ENCODE data around the gene MTHFD2.
"Not testable (repeated sequence)": the region's sequence is repeated elsewhere in the genome, so short reads cannot be mapped to it uniquely, and the experiment has no call there.

MTHFD2 gene

GRCh38 chr2:74226648-74227213 is 28.3 kb downstream of the MTHFD2 start:
- H3K4me3 ChIP-seq (ENCODE audit: control insufficient read depth, low read depth, low read length): no peak overlapping the region
- no peak for TF ChIP-seq CTCF (IDR thresholded peaks at IDR 0.05; ENCODE audit: control insufficient read depth, insufficient read depth, low read depth, low read length, missing control alignments)
- no peak for DNase-seq (ENCODE audit: low read depth)

GRCh38 chr2:74227646-74228045 is 29.2 kb downstream of the MTHFD2 start:
- H3K4me3 ChIP-seq (ENCODE audit: control insufficient read depth, low read depth, low read length): no peak overlapping the region
- no peak for DNase-seq (ENCODE audit: low read depth)
- no peak for TF ChIP-seq CTCF (IDR thresholded peaks at IDR 0.05; ENCODE audit: control insufficient read depth, insufficient read depth, low read depth, low read length, missing control alignments)

GRCh38 chr2:74228772-74229171 is 30.4 kb downstream of the MTHFD2 start:
- H3K4me3 ChIP-seq (ENCODE audit: control insufficient read depth, low read depth, low read length): no peak overlapping the region
- no peak for TF ChIP-seq CTCF (IDR thresholded peaks at IDR 0.05; ENCODE audit: control insufficient read depth, insufficient read depth, low read depth, low read length, missing control alignments)
- no peak for DNase-seq (ENCODE audit: low read depth)

- DNase-seq (ENCODE audit: low read depth); H3K4me3 ChIP-seq (ENCODE audit: control insufficient read depth, low read depth, low read length): not testable (repeated sequence)
These were observed 31.4 kb downstream of the MTHFD2 start for GRCh38 chr2:74229865-74230264.

- no peak for TF ChIP-seq CTCF (IDR thresholded peaks at IDR 0.05; ENCODE audit: control insufficient read depth, insufficient read depth, low read depth, low read length, missing control alignments)
- H3K4me3 ChIP-seq (ENCODE audit: control insufficient read depth, low read depth, low read length): no peak overlapping the region
- no peak for DNase-seq (ENCODE audit: low read depth)
These were observed 34.0 kb downstream of the MTHFD2 start for GRCh38 chr2:74232426-74232825.

GRCh38 chr2:74233648-74234047 is 35.2 kb downstream of the MTHFD2 start:
- no peak for DNase-seq (ENCODE audit: low read depth)
- TF ChIP-seq CTCF (IDR thresholded peaks at IDR 0.05; ENCODE audit: control insufficient read depth, insufficient read depth, low read depth, low read length, missing control alignments): no peak
- no peak overlapping the region for H3K4me3 ChIP-seq (ENCODE audit: control insufficient read depth, low read depth, low read length)

- DNase-seq (ENCODE audit: low read depth): no peak
- TF ChIP-seq CTCF (IDR thresholded peaks at IDR 0.05; ENCODE audit: control insufficient read depth, insufficient read depth, low read depth, low read length, missing control alignments): no peak
- no peak overlapping the region for H3K4me3 ChIP-seq (ENCODE audit: control insufficient read depth, low read depth, low read length)
These were observed 36.6 kb downstream of the MTHFD2 start for GRCh38 chr2:74235041-74235440.
